ENCODE results near the gene GPRC5C. TPM values are rescaled to one million over a fixed set of nuclear protein-coding genes. Genes with fewer than 3 reads are reported as not detected.

GPRC5C gene
- total and polyA plus RNA-seq, 5 donors from 2014 or later, result not detected

- H3K27me3 ChIP-seq (ENCODE audit: control insufficient read depth, insufficient read depth, low read length), result no peaks in the 10 kb centered on the region
- Mint-ChIP-seq H3K4me1 (peaks cover 0 to 13% (median under 1%) of the 10 kb centered on the region in 4 donors), H3K36me3 (no peaks in the 10 kb centered on the region), H3K4me3 (peak overlapping the region in 1 of 4 donors; percentile 55), H3K9me3 (no peaks in the 10 kb centered on the region), H3K27me3 (peaks cover 48% of the 10 kb centered on the region), H3K27ac (peak overlapping the region in 1 of 3 donors; percentile 4)
- H3K4me3 ChIP-seq (ENCODE audit: low read depth, low read length), result no peak overlapping the region
- peak; percentile 51 to 67 (median 61) for DNase-seq
- H3K27ac ChIP-seq (ENCODE audit: insufficient read depth, low read length, poor library complexity, severe bottlenecking), result no peak overlapping the region
- ATAC-seq (ENCODE audit: low read depth in 2 of 2), result peak; percentile 51
- peaks cover 5% of the 10 kb centered on the region for H3K4me1 ChIP-seq (ENCODE audit: control insufficient read depth, insufficient read depth, low read length, poor library complexity, severe bottlenecking)
- no peaks in the 10 kb centered on the region for H3K36me3 ChIP-seq (ENCODE audit: control insufficient read depth, insufficient read depth, low read length)
- no peaks in the 10 kb centered on the region for H3K9me3 ChIP-seq (ENCODE audit: control insufficient read depth in 2 of 2, low read length in 2 of 2)
Observed at GRCh38 chr17:74457146-74457819, 25.4 kb downstream of the GPRC5C start.

DNA sequence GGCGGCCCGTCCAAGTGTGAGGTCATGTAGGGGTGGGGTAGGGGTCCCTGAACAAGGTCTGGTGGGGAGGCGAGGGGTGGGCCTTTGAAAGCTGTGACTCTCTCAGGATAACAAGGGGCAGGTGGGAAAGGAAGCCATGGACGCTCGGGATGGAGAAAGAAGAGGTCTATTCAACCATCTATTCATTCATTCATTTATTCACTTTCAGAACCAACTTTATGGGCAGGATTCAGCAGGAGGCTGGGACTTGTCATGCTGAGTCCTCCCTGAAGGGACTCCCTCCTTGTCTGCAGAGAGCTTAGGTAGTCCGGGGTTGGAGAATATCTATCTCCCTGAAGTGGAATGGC is 25.9 kb downstream of the GPRC5C start:
- Histone ChIP-seq H3K27ac (ENCODE audit: insufficient read depth, low read length, poor library complexity, severe bottlenecking) (no peak overlapping the region), H3K27me3 (ENCODE audit: control insufficient read depth, insufficient read depth, low read length) (no peaks in the 10 kb centered on the region), H3K9me3 (ENCODE audit: control insufficient read depth in 2 of 2, low read length in 2 of 2) (no peaks in the 10 kb centered on the region), H3K36me3 (ENCODE audit: control insufficient read depth, insufficient read depth, low read length) (no peaks in the 10 kb centered on the region), H3K4me1 (ENCODE audit: control insufficient read depth, insufficient read depth, low read length, poor library complexity, severe bottlenecking) (peaks cover 10% of the 10 kb centered on the region), H3K4me3 (ENCODE audit: low read depth, low read length) (no peak overlapping the region)
- no peaks in the 10 kb centered on the region for H3K9me3 Mint-ChIP-seq
- no peaks in the 10 kb centered on the region for H3K36me3 Mint-ChIP-seq
- peaks cover 44% of the 10 kb centered on the region for H3K27me3 Mint-ChIP-seq
- no peak for ATAC-seq (ENCODE audit: low read depth in 2 of 2)
- peaks cover 0 to 16% (median under 1%) of the 10 kb centered on the region in 4 donors for H3K4me1 Mint-ChIP-seq
- H3K4me3 Mint-ChIP-seq, result peak overlapping the region in 1 of 4 donors; percentile 55
- DNase-seq, result no peak
- H3K27ac Mint-ChIP-seq, result no peak overlapping the region

- Mint-ChIP-seq H3K36me3 (no peaks in the 10 kb centered on the region), H3K9me3 (peaks cover 0 to 2% (median 0%) of the 10 kb centered on the region in 7 donors), H3K4me1 (peaks cover 0 to 25% (median 9%) of the 10 kb centered on the region in 4 donors), H3K27me3 (peaks cover 47% of the 10 kb centered on the region), H3K4me3 (no peak overlapping the region), H3K27ac (no peak overlapping the region)
- H3K27me3 ChIP-seq (ENCODE audit: control insufficient read depth, insufficient read depth, low read length), result no peaks in the 10 kb centered on the region
- DNase-seq (no peak), ATAC-seq (ENCODE audit: low read depth in 2 of 2) (no peak)
- H3K9me3 ChIP-seq (ENCODE audit: control insufficient read depth in 2 of 2, low read length in 2 of 2), result no peaks in the 10 kb centered on the region
- H3K4me1 ChIP-seq (ENCODE audit: control insufficient read depth, insufficient read depth, low read length, poor library complexity, severe bottlenecking), result peaks cover 21% of the 10 kb centered on the region
- H3K27ac ChIP-seq (ENCODE audit: insufficient read depth, low read length, poor library complexity, severe bottlenecking), result no peak overlapping the region
- H3K36me3 ChIP-seq (ENCODE audit: control insufficient read depth, insufficient read depth, low read length), result no peaks in the 10 kb centered on the region
- no peak overlapping the region for H3K4me3 ChIP-seq (ENCODE audit: low read depth, low read length)
Observed at GRCh38 chr17:74458835-74459234, 26.9 kb downstream of the GPRC5C start.

DNA sequence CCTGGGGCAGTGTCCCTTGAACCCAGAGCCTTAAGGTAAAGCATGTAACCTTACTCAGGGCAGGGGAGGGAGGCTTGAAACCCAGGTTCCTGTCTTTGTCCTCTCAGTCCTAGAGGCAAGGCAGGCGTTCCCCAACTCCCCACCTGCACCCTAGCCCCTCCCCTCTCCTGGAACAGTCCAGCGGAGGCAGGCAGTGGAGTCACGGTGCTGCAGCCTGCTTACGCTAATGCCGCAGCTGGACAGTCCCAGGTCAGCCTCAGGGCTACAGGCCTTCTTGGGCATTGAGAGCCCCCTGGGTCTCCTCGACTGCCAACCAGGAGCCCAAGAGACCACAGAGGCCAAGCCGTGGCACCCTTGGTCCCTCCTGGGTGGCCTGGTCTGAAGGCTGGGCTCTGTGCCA is 27.7 kb downstream of the GPRC5C start:
- no peak overlapping the region for H3K4me3 Mint-ChIP-seq
- no peak overlapping the region for H3K27ac Mint-ChIP-seq
- peaks cover 44% of the 10 kb centered on the region for H3K27me3 Mint-ChIP-seq
- H3K9me3 Mint-ChIP-seq, result peaks cover 0 to 2% (median 0%) of the 10 kb centered on the region in 7 donors
- ATAC-seq (ENCODE audit: low read depth in 2 of 2) (no peak), DNase-seq (no peak)
- H3K36me3 Mint-ChIP-seq, result no peaks in the 10 kb centered on the region
- peaks cover 0 to 26% (median 9%) of the 10 kb centered on the region in 4 donors for H3K4me1 Mint-ChIP-seq
- H3K9me3 ChIP-seq (ENCODE audit: control insufficient read depth in 2 of 2, low read length in 2 of 2), result no peaks in the 10 kb centered on the region
- no peaks in the 10 kb centered on the region for H3K36me3 ChIP-seq (ENCODE audit: control insufficient read depth, insufficient read depth, low read length)
- H3K4me1 ChIP-seq (ENCODE audit: control insufficient read depth, insufficient read depth, low read length, poor library complexity, severe bottlenecking), result peaks cover 21% of the 10 kb centered on the region
- H3K27me3 ChIP-seq (ENCODE audit: control insufficient read depth, insufficient read depth, low read length), result no peaks in the 10 kb centered on the region
- H3K4me3 ChIP-seq (ENCODE audit: low read depth, low read length), result no peak overlapping the region
- no peak overlapping the region for H3K27ac ChIP-seq (ENCODE audit: insufficient read depth, low read length, poor library complexity, severe bottlenecking)

- no peak overlapping the region for H3K4me3 Mint-ChIP-seq
- no peak for ATAC-seq (ENCODE audit: low read depth in 2 of 2)
Observed at GRCh38 chr17:74460241-74460640, 28.4 kb downstream of the GPRC5C start.

GRCh38 chr17:74460996-74461395 is 29.1 kb downstream of the GPRC5C start:
- Mint-ChIP-seq H3K27ac (no peak overlapping the region), H3K4me3 (no peak overlapping the region), H3K27me3 (peaks cover 35% of the 10 kb centered on the region), H3K36me3 (no peaks in the 10 kb centered on the region), H3K9me3 (peaks cover 0 to 2% (median 0%) of the 10 kb centered on the region in 7 donors), H3K4me1 (peaks cover 0 to 25% (median 8%) of the 10 kb centered on the region in 4 donors)
- peaks cover 6% of the 10 kb centered on the region for H3K27me3 ChIP-seq (ENCODE audit: control insufficient read depth, insufficient read depth, low read length)
- H3K4me1 ChIP-seq (ENCODE audit: control insufficient read depth, insufficient read depth, low read length, poor library complexity, severe bottlenecking), result peaks cover 22% of the 10 kb centered on the region
- DNase-seq, result no peak
- no peak for ATAC-seq (ENCODE audit: low read depth in 2 of 2)
- H3K27ac ChIP-seq (ENCODE audit: insufficient read depth, low read length, poor library complexity, severe bottlenecking), result no peak overlapping the region
- H3K4me3 ChIP-seq (ENCODE audit: low read depth, low read length), result no peak overlapping the region
- no peaks in the 10 kb centered on the region for H3K9me3 ChIP-seq (ENCODE audit: control insufficient read depth in 2 of 2, low read length in 2 of 2)
- no peaks in the 10 kb centered on the region for H3K36me3 ChIP-seq (ENCODE audit: control insufficient read depth, insufficient read depth, low read length)

More at GRCh38 chr17:74460241-74460640, 28.4 kb downstream of the GPRC5C start:
- Mint-ChIP-seq H3K9me3 (peaks cover 0 to 2% (median 0%) of the 10 kb centered on the region in 7 donors), H3K36me3 (no peaks in the 10 kb centered on the region), H3K4me1 (peaks cover 0 to 26% (median 9%) of the 10 kb centered on the region in 4 donors), H3K27ac (peak overlapping the region in 1 of 3 donors; percentile 48), H3K27me3 (peaks cover 38% of the 10 kb centered on the region)
- H3K4me3 ChIP-seq (ENCODE audit: low read depth, low read length), result no peak overlapping the region
- peaks cover under 1% of the 10 kb centered on the region for H3K27me3 ChIP-seq (ENCODE audit: control insufficient read depth, insufficient read depth, low read length)
- no peaks in the 10 kb centered on the region for H3K36me3 ChIP-seq (ENCODE audit: control insufficient read depth, insufficient read depth, low read length)
- no peak overlapping the region for H3K27ac ChIP-seq (ENCODE audit: insufficient read depth, low read length, poor library complexity, severe bottlenecking)
- H3K9me3 ChIP-seq (ENCODE audit: control insufficient read depth in 2 of 2, low read length in 2 of 2), result no peaks in the 10 kb centered on the region
- H3K4me1 ChIP-seq (ENCODE audit: control insufficient read depth, insufficient read depth, low read length, poor library complexity, severe bottlenecking), result peaks cover 21% of the 10 kb centered on the region
- DNase-seq, result no peak

GRCh38 chr17:74461611-74462010 is 29.7 kb downstream of the GPRC5C start:
- H3K27me3 Mint-ChIP-seq, result peaks cover 30% of the 10 kb centered on the region
- peaks cover 6% of the 10 kb centered on the region for H3K27me3 ChIP-seq (ENCODE audit: control insufficient read depth, insufficient read depth, low read length)
- no peaks in the 10 kb centered on the region for H3K36me3 Mint-ChIP-seq
- H3K9me3 Mint-ChIP-seq, result peaks cover 0 to 2% (median 0%) of the 10 kb centered on the region in 7 donors
- no peaks in the 10 kb centered on the region for H3K36me3 ChIP-seq (ENCODE audit: control insufficient read depth, insufficient read depth, low read length)
- ATAC-seq (ENCODE audit: low read depth in 2 of 2) (no peak), DNase-seq (no peak)
- H3K4me3 ChIP-seq (ENCODE audit: low read depth, low read length), result no peak overlapping the region
- H3K4me1 Mint-ChIP-seq, result peaks cover 0 to 24% (median 8%) of the 10 kb centered on the region in 4 donors
- H3K4me1 ChIP-seq (ENCODE audit: control insufficient read depth, insufficient read depth, low read length, poor library complexity, severe bottlenecking), result peaks cover 26% of the 10 kb centered on the region
- H3K9me3 ChIP-seq (ENCODE audit: control insufficient read depth in 2 of 2, low read length in 2 of 2), result no peaks in the 10 kb centered on the region
- H3K27ac ChIP-seq (ENCODE audit: insufficient read depth, low read length, poor library complexity, severe bottlenecking), result no peak overlapping the region
- H3K4me3 Mint-ChIP-seq, result no peak overlapping the region
- no peak overlapping the region for H3K27ac Mint-ChIP-seq

Measured in CD4-positive, CD25-positive, alpha-beta regulatory T cell (primary cell).